Colonic mucosa (tissue), 4 donors: Measurements from ENCODE around the gene ADAM12. TPM values are rescaled to one million over a fixed set of nuclear protein-coding genes. Genes with fewer than 3 reads are reported as not detected.

ENCODE experiments used
- DNase-seq: peaks from one replicate; pipeline ENCODE4 v3.0.0-alpha.2; 2020
- H3K27ac ChIP-seq: fragments of 200-600 bp; one replicate; pipeline ENCODE4 v1.8.0; 2021
- H3K27me3 ChIP-seq: fragments of 200-600 bp; one replicate; pipeline ENCODE4 v1.8.0; 2021
- H3K36me3 ChIP-seq: fragments of 200-600 bp; one replicate; pipeline ENCODE4 v1.8.0; 2021
- H3K4me1 ChIP-seq: fragments of 200-600 bp; one replicate; pipeline ENCODE4 v1.8.0; 2021; ENCODE audit warnings: mild to moderate bottlenecking
- H3K4me3 ChIP-seq: fragments of 200-600 bp; one replicate; pipeline ENCODE4 v1.8.0; 2021
- H3K9ac ChIP-seq, 2 donors: one replicate each; pipeline ENCODE4 v1.7.0; 2013; ENCODE audit warnings: control low read depth in 2 of 2, low read depth in 2 of 2, low read length in 2 of 2
- H3K9me3 ChIP-seq: fragments of 200-600 bp; one replicate; pipeline ENCODE4 v1.8.0; 2021
- intact Hi-C: fragments of 100-400 bp; cut with DNase I; formaldehyde crosslinking; loops from one replicate; pipeline ENCODE4 v1.14.1; 2022
- total RNA-seq, 2 donors: library from RNA; stranded (reverse); fragmentation: NEBNext Ultra II Directional in 1 of 2; extraction: Animal tissue kit (Norgen Biotek cat#: 25700) in 1 of 2; gene quantifications; one replicate each; pipeline ENCODE4 v1.2.1, GENCODE V29; 2021
- TF ChIP-seq, protein P1 (sequence below): fragments of 200-600 bp; IDR thresholded peaks from one replicate; pipeline ENCODE4 v1.8.0; 2022; ENCODE audit warnings: antibody characterized with exemption, mild to moderate bottlenecking
- donor health status: healthy.
- donor health status: DM: no; HTN: no; CAD: no.
- donor health status: DM: no; HTN: no; CAD: no.

The ADAM12 gene
- total RNA-seq, 2 donors from 2014 or later = 0.30 to 0.64 TPM

DNA sequence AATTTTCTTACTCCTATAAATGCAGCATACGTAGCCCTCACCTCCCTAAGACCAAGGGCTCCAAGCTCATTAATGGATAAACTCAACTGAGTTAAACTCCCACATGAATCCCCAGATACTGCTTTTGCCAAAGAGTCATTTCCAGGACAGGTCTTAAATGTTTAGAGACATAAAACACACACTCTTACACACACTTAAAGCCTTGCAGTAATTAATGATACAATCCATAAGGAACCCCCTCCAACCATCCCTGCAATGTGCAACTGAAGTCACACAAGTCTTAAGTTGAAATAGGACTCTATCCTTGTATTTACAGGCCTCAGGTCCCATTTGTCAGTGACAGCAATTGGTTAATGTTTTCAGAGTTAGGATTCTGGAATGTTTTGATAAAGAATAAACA, 297.8 kb downstream of the ADAM12 start:
- H3K27ac ChIP-seq = no peak overlapping the region
- H3K4me1 ChIP-seq = no peaks in the 10 kb centered on the region
- no peak for DNase-seq
- no peaks in the 10 kb centered on the region for H3K9me3 ChIP-seq
- intact Hi-C loops = no loop called here
- TF ChIP-seq, protein P1, sequence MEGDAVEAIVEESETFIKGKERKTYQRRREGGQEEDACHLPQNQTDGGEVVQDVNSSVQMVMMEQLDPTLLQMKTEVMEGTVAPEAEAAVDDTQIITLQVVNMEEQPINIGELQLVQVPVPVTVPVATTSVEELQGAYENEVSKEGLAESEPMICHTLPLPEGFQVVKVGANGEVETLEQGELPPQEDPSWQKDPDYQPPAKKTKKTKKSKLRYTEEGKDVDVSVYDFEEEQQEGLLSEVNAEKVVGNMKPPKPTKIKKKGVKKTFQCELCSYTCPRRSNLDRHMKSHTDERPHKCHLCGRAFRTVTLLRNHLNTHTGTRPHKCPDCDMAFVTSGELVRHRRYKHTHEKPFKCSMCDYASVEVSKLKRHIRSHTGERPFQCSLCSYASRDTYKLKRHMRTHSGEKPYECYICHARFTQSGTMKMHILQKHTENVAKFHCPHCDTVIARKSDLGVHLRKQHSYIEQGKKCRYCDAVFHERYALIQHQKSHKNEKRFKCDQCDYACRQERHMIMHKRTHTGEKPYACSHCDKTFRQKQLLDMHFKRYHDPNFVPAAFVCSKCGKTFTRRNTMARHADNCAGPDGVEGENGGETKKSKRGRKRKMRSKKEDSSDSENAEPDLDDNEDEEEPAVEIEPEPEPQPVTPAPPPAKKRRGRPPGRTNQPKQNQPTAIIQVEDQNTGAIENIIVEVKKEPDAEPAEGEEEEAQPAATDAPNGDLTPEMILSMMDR = no peak
- H3K36me3 ChIP-seq = no peaks in the 10 kb centered on the region
- H3K27me3 ChIP-seq = no peaks in the 10 kb centered on the region
- no peak overlapping the region for H3K4me3 ChIP-seq
- no peak overlapping the region for H3K9ac ChIP-seq

GRCh38 chr10:126087796-126088505, 300.3 kb downstream of the ADAM12 start:
- TF ChIP-seq, protein P1 = no peak
- Histone ChIP-seq H3K9me3 (no peaks in the 10 kb centered on the region), H3K4me1 (no peaks in the 10 kb centered on the region), H3K27ac (no peak overlapping the region), H3K27me3 (no peaks in the 10 kb centered on the region), H3K36me3 (no peaks in the 10 kb centered on the region), H3K9ac (no peak overlapping the region), H3K4me3 (no peak overlapping the region)
- intact Hi-C loops = no loop called here
- no peak for DNase-seq

DNA sequence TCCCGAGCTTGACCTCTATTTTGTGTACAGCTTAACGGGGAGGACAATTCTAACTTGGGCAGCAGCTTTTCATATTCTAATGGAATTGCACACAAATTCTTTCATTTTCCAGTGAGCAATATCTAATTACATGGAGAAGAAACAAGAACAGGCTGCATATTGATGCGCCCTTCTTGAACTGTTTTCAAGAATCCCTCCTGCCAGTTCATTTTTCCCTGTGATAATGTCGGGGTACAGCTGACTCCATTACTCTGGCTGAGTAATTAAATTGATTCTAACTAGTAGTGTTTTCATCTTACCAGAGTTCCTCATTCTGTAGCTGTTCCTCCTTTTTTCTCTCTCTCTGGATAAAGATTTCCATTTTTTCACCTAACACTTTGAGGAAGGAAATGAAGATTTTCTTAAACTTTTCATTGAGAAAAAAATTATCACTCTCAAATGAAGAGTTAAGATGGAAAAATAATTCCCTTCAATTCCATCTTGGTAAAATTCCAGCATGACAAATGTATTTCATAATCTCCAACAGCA, 301.1 kb downstream of the ADAM12 start:
- H3K9ac ChIP-seq = no peak overlapping the region
- no peak for DNase-seq
- H3K4me3 ChIP-seq = no peak overlapping the region
- H3K36me3 ChIP-seq = no peaks in the 10 kb centered on the region
- intact Hi-C loops = no loop called here
- H3K27me3 ChIP-seq = no peaks in the 10 kb centered on the region
- TF ChIP-seq, protein P1 = no peak
- H3K4me1 ChIP-seq = no peaks in the 10 kb centered on the region
- no peak overlapping the region for H3K27ac ChIP-seq
- no peaks in the 10 kb centered on the region for H3K9me3 ChIP-seq

- no peaks in the 10 kb centered on the region for H3K27me3 ChIP-seq
- no peaks in the 10 kb centered on the region for H3K4me1 ChIP-seq
- no peak overlapping the region for H3K4me3 ChIP-seq
- no peaks in the 10 kb centered on the region for H3K36me3 ChIP-seq
- H3K27ac ChIP-seq = no peak overlapping the region
- TF ChIP-seq, protein P1 = no peak
- no peak for DNase-seq
- H3K9ac ChIP-seq = no peak overlapping the region
- H3K9me3 ChIP-seq = no peaks in the 10 kb centered on the region
- intact Hi-C loops = no loop called here
Measured at GRCh38 chr10:126085806-126086205, 302.5 kb downstream of the ADAM12 start.

GRCh38 chr10:126084369-126084768, 303.9 kb downstream of the ADAM12 start:
- H3K27me3 ChIP-seq = no peaks in the 10 kb centered on the region
- intact Hi-C loops = no loop called here
- no peaks in the 10 kb centered on the region for H3K4me1 ChIP-seq
- H3K9me3 ChIP-seq = no peaks in the 10 kb centered on the region
- no peak overlapping the region for H3K9ac ChIP-seq
- no peak overlapping the region for H3K27ac ChIP-seq
- no peaks in the 10 kb centered on the region for H3K36me3 ChIP-seq
- DNase-seq = no peak
- no peak overlapping the region for H3K4me3 ChIP-seq
- TF ChIP-seq, protein P1 = no peak
